ENCODE results near the gene PRKCA. TPM values are rescaled to one million over a fixed set of nuclear protein-coding genes. Genes with fewer than 3 reads are reported as not detected.

PRKCA gene
- total RNA-seq, 4 donors from 2014 or later = 55.8 to 90.7 (median 66.7) TPM

- no peak overlapping the region for H3K27ac ChIP-seq
- no peak for DNase-seq (ENCODE audit: low spot score in 2 of 2)
- 65 to 77% methylated on average over 11 of the region's 11 CpGs for WGBS, 2 donors
- H3K4me1 ChIP-seq = peaks cover 0 to 4% (median 0%) of the 10 kb centered on the region in 4 donors
- no peak overlapping the region for H3K4me3 ChIP-seq
- peaks cover 2 to 36% of the 10 kb centered on the region in 2 donors for H3K27me3 ChIP-seq
- TF ChIP-seq, protein P1, sequence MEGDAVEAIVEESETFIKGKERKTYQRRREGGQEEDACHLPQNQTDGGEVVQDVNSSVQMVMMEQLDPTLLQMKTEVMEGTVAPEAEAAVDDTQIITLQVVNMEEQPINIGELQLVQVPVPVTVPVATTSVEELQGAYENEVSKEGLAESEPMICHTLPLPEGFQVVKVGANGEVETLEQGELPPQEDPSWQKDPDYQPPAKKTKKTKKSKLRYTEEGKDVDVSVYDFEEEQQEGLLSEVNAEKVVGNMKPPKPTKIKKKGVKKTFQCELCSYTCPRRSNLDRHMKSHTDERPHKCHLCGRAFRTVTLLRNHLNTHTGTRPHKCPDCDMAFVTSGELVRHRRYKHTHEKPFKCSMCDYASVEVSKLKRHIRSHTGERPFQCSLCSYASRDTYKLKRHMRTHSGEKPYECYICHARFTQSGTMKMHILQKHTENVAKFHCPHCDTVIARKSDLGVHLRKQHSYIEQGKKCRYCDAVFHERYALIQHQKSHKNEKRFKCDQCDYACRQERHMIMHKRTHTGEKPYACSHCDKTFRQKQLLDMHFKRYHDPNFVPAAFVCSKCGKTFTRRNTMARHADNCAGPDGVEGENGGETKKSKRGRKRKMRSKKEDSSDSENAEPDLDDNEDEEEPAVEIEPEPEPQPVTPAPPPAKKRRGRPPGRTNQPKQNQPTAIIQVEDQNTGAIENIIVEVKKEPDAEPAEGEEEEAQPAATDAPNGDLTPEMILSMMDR (IDR thresholded peaks at IDR 0.05) = no peak
- TF ChIP-seq EP300 (IDR thresholded peaks at IDR 0.05) (no peak), POLR2A (IDR thresholded peaks at IDR 0.05) (no peak)
- H3K36me3 ChIP-seq = no peaks in the 10 kb centered on the region
- no peaks in the 10 kb centered on the region for H3K9me3 ChIP-seq
Observed at GRCh38 chr17:66837885-66838665, 535.7 kb downstream of the PRKCA start.

- Histone ChIP-seq H3K36me3 (no peaks in the 10 kb centered on the region), H3K4me3 (no peak overlapping the region), H3K27ac (no peak overlapping the region), H3K4me1 (peaks cover 0 to 4% (median 0%) of the 10 kb centered on the region in 4 donors), H3K27me3 (peaks cover 2 to 22% of the 10 kb centered on the region in 2 donors), H3K9me3 (no peaks in the 10 kb centered on the region)
- TF ChIP-seq, protein P1 (IDR thresholded peaks at IDR 0.05) = no peak
- TF ChIP-seq EP300 (IDR thresholded peaks at IDR 0.05) = no peak
- TF ChIP-seq POLR2A (IDR thresholded peaks at IDR 0.05) = no peak
- 75 to 77% methylated on average over 9 of the region's 9 CpGs for WGBS, 2 donors
- no peak for DNase-seq (ENCODE audit: low spot score in 2 of 2)
Observed at GRCh38 chr17:66839616-66840015, 537.2 kb downstream of the PRKCA start.

GRCh38 chr17:66840061-66840460, 537.6 kb downstream of the PRKCA start:
- Histone ChIP-seq H3K9me3 (no peaks in the 10 kb centered on the region), H3K27ac (no peak overlapping the region), H3K4me3 (no peak overlapping the region), H3K36me3 (no peaks in the 10 kb centered on the region), H3K27me3 (peaks cover 0 to 19% of the 10 kb centered on the region in 2 donors), H3K4me1 (peaks cover 0 to under 1% (median 0%) of the 10 kb centered on the region in 4 donors)
- 60 to 75% methylated on average over 7 to 8 of the region's 10 CpGs for WGBS, 2 donors
- DNase-seq (ENCODE audit: low spot score in 2 of 2) = no peak
- TF ChIP-seq, protein P1 (IDR thresholded peaks at IDR 0.05) = no peak
- TF ChIP-seq EP300 (IDR thresholded peaks at IDR 0.05) (no peak), POLR2A (IDR thresholded peaks at IDR 0.05) (no peak)

DNA sequence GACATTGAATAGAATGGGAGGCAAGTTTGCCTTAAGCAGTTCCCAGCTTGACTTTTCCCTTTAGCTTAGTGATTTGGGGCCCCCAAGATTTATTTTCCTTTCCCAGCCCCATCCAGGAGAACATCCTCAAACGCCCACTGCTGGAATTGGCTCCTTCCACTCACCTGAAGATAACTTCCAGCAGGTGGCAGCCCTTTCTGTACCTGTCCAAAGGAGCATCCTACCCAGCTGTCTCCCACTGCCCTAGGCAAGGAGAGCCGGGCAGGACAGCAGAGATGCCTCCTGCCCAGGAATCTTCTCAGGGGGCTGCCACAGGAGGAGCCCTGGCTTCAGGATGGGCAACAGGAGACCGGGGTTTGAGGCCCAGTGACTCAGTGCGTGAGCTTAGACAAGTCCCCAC, 538.9 kb downstream of the PRKCA start:
- Histone ChIP-seq H3K9me3 (peaks cover 0 to 3% (median 0%) of the 10 kb centered on the region in 4 donors), H3K4me1 (no peaks in the 10 kb centered on the region), H3K27ac (no peak overlapping the region), H3K36me3 (no peaks in the 10 kb centered on the region), H3K27me3 (peaks cover 0 to 6% of the 10 kb centered on the region in 2 donors), H3K4me3 (no peak overlapping the region)
- TF ChIP-seq EP300 (IDR thresholded peaks at IDR 0.05) (no peak), POLR2A (IDR thresholded peaks at IDR 0.05) (no peak)
- TF ChIP-seq, protein P1 (IDR thresholded peaks at IDR 0.05) = no peak
- DNase-seq (ENCODE audit: low spot score in 2 of 2) = no peak
- WGBS, 2 donors = 49 to 50% methylated on average over 4 of the region's 4 CpGs

GRCh38 chr17:66841744-66842143, 539.3 kb downstream of the PRKCA start:
- TF ChIP-seq EP300 (IDR thresholded peaks at IDR 0.05) (no peak), POLR2A (IDR thresholded peaks at IDR 0.05) (no peak)
- TF ChIP-seq, protein P1 (IDR thresholded peaks at IDR 0.05) = no peak
- 51 to 63% methylated on average over 4 of the region's 4 CpGs for WGBS, 2 donors
- H3K4me3 ChIP-seq = no peak overlapping the region
- no peaks in the 10 kb centered on the region for H3K4me1 ChIP-seq
- DNase-seq (ENCODE audit: low spot score in 2 of 2) = no peak
- peaks cover 0 to 7% (median 0%) of the 10 kb centered on the region in 4 donors for H3K9me3 ChIP-seq
- H3K36me3 ChIP-seq = no peaks in the 10 kb centered on the region
- H3K27ac ChIP-seq = no peak overlapping the region
- peaks cover 0 to 2% of the 10 kb centered on the region in 2 donors for H3K27me3 ChIP-seq
